NCI-H1417 treated with DMSO at 0.1 percent for 48 hours (cell line): ENCODE data around the gene MBD1.
"Not testable (repeated sequence)": the region's sequence is repeated elsewhere in the genome, so short reads cannot be mapped to it uniquely, and the experiment has no call there.

Experiments used
- DNase-seq: peaks from one replicate; lab custom pipeline; 2025; lab: John Stamatoyannopoulos, UW

Gene MBD1

GRCh38 chr18:50293039-50293438, 11.7 kb upstream of the MBD1 start:
- no peak for DNase-seq

GRCh38 chr18:50289108-50289443, 7.8 kb upstream of the MBD1 start:
- no peak for DNase-seq

GRCh38 chr18:50288348-50289107, 7.2 kb upstream of the MBD1 start:
- not testable (repeated sequence) for DNase-seq

- DNase-seq = peak; percentile 97
Observed at GRCh38 chr18:50287441-50288347, 6.4 kb upstream of the MBD1 start, which contains the start of gene CXXC1. Gene CXXC1 (minus strand): TSS chr18:50287692. CDS start chr18:50287589, 103 bp downstream.

GRCh38 chr18:50287028-50287440, 5.7 kb upstream of the MBD1 start:
- no peak for DNase-seq

GRCh38 chr18:50286391-50287027, 5.2 kb upstream of the MBD1 start:
- DNase-seq = no peak

- no peak for DNase-seq
Observed at GRCh38 chr18:50285631-50286321, 4.5 kb upstream of the MBD1 start.

GRCh38 chr18:50285071-50285470, 3.7 kb upstream of the MBD1 start:
- no peak for DNase-seq

- DNase-seq = no peak
Observed at GRCh38 chr18:50284255-50284885, 3.0 kb upstream of the MBD1 start.

GRCh38 chr18:50283469-50284209, 2.3 kb upstream of the MBD1 start:
- no peak for DNase-seq

- DNase-seq = no peak
Observed at GRCh38 chr18:50282521-50283335, 1.4 kb upstream of the MBD1 start.

- no peak for DNase-seq
Observed at GRCh38 chr18:50281972-50282520, 723 bp upstream of the MBD1 start.

GRCh38 chr18:50280707-50281294, 522 bp downstream of the MBD1 start:
- DNase-seq = no peak

- no peak for DNase-seq
Observed at GRCh38 chr18:50279752-50280151, 1.6 kb downstream of the MBD1 start.

- no peak for DNase-seq
Observed at GRCh38 chr18:50277942-50278341, 3.4 kb downstream of the MBD1 start.

- no peak for DNase-seq
Observed at GRCh38 chr18:50276452-50276851, 4.9 kb downstream of the MBD1 start.

- no peak for DNase-seq
Observed at GRCh38 chr18:50275503-50276036, 5.8 kb downstream of the MBD1 start.

- no peak for DNase-seq
Observed at GRCh38 chr18:50274941-50275340, 6.4 kb downstream of the MBD1 start.

- DNase-seq = no peak
Observed at GRCh38 chr18:50274044-50274442, 7.3 kb downstream of the MBD1 start.
